Right atrium auricular region (tissue), 2 donors: ENCODE measurements around the gene DMRT1. TPM values are rescaled to one million over a fixed set of nuclear protein-coding genes. Genes with fewer than 3 reads are reported as not detected.

ENCODE experiments used
- DNase-seq: peaks from one replicate; pipeline ENCODE4 v3.0.0-alpha.2; 2019; ENCODE audit warnings: low spot score
- H3K27ac ChIP-seq, 2 donors: fragments of 200-600 bp; sonication (generic); 1 replicate in 1 of 2; 2 replicates in 1 of 2; pipeline ENCODE4 v1.5.1; 2016 to 2019
- H3K27me3 ChIP-seq, 2 donors: fragments of 200-600 bp; sonication (generic); one replicate each; pipeline versions ENCODE4 v1.5.1 to v1.6.0; 2017 to 2019
- H3K36me3 ChIP-seq: fragments of 200-600 bp; sonication (generic); one replicate; pipeline ENCODE4 v1.5.1; 2016
- H3K4me1 ChIP-seq, 2 donors: fragments of 200-600 bp; sonication (generic); one replicate each; pipeline versions ENCODE4 v1.5.1 to v1.6.0; 2017 to 2019
- H3K4me3 ChIP-seq, 2 donors: fragments of 200-600 bp; sonication (generic); 1 replicate in 1 of 2; 2 replicates in 1 of 2; pipeline ENCODE4 v1.5.1; 2017 to 2019; ENCODE audit warnings: mild to moderate bottlenecking in 1 of 2, moderate library complexity in 1 of 2
- H3K9me3 ChIP-seq, 2 donors: fragments of 200-600 bp; sonication (generic); one replicate each; pipeline ENCODE4 v1.5.1; 2019
- CTCF ChIP-seq, 2 donors: fragments of 200-600 bp; sonication (generic); IDR thresholded peaks; one replicate each; pipeline ENCODE4 v1.5.1; 2019; ENCODE audit warnings: antibody characterized with exemption in 2 of 2
- total RNA-seq, 2 donors: library from RNA; depleted of rRNA; stranded (reverse); fragments of >200 nt; gene quantifications; one replicate each; pipeline ENCODE4 v1.1.0, GENCODE V29; 2016

DMRT1 gene
- total RNA-seq, 2 donors from 2014 or later: not detected

DNA sequence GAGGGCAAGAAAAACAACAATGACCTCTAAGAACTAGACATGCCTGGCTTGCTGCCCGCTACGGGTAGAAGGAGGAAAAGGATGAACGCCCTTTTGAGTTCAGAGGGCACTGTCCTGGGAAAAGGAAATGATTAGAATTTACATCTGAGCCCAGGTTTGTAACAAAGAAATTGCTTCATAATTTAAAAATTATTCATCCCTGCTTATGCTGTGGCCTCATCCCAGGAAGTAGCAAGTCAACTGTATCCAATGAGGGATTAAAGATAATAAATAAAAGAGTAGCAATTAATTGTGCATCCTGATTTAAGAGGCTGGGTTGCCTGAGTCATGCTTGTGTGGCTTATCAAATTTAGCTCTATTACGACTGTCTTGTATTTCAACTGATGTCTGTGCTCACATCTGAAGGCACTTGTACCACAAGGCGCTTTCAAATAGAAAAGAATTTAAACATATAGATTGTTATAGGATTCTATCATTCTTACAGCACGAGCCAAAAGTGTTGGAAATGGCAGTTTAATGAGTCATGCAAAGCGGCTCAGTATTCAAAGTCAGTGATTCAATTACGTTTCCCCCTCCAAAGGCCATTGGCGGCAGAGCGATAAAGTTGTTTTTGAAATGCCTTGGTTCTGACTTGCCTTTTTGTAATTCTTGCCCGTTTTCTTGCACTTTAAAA lies 40.0 kb upstream of the DMRT1 start:
- no peaks in the 10 kb centered on the region for H3K27me3 ChIP-seq
- DNase-seq: no peak
- H3K36me3 ChIP-seq: no peaks in the 10 kb centered on the region
- no peaks in the 10 kb centered on the region for H3K9me3 ChIP-seq
- no peak overlapping the region for H3K27ac ChIP-seq
- no peak for TF ChIP-seq CTCF (IDR thresholded peaks at IDR 0.05)
- H3K4me3 ChIP-seq: no peak overlapping the region
- no peaks in the 10 kb centered on the region for H3K4me1 ChIP-seq

DNA sequence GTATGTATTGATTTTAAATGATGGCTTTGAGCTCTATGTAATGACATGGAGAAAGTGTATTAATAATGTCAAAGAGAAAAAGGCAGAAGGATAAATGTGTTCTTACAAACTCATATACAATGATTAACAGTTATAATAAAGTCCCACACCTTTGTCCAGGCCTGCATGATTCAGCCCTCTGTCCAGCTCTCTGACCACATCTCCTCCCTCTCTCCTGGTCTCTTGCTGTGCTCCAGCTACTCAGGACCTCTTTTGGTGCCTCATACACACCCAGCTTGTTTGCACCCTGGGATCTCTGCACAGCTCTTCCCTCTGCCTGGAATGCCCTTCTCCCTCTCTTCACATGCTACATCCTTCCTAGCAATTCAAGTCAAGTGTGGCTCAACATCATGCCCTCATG lies 37.5 kb upstream of the DMRT1 start:
- Histone ChIP-seq H3K36me3 (no peaks in the 10 kb centered on the region), H3K4me3 (no peak overlapping the region), H3K27ac (no peak overlapping the region), H3K4me1 (no peaks in the 10 kb centered on the region), H3K9me3 (no peaks in the 10 kb centered on the region), H3K27me3 (no peaks in the 10 kb centered on the region)
- TF ChIP-seq CTCF (IDR thresholded peaks at IDR 0.05): no peak
- no peak for DNase-seq

DNA sequence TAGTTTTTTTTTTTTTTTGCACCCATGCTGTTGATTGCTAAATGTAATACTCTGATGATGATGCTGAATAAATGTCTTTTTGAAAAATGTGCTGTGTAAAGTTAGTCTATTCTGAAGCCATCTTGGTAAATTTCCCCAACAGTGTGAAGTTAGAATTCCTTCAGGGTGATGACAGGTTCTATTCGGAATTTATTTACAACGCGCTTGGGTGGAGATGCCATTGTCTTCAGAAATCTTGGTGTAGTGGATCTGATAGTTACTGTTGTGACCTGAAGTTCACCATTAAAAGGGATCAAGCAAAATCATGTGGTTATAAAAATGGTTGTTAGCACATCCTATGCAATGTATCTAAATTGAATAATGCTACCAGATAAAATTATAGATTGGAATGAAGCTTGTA lies 36.3 kb upstream of the DMRT1 start:
- Histone ChIP-seq H3K36me3 (no peaks in the 10 kb centered on the region), H3K27me3 (no peaks in the 10 kb centered on the region), H3K9me3 (no peaks in the 10 kb centered on the region), H3K27ac (no peak overlapping the region), H3K4me3 (no peak overlapping the region), H3K4me1 (no peaks in the 10 kb centered on the region)
- TF ChIP-seq CTCF (IDR thresholded peaks at IDR 0.05): no peak
- DNase-seq: no peak

DNA sequence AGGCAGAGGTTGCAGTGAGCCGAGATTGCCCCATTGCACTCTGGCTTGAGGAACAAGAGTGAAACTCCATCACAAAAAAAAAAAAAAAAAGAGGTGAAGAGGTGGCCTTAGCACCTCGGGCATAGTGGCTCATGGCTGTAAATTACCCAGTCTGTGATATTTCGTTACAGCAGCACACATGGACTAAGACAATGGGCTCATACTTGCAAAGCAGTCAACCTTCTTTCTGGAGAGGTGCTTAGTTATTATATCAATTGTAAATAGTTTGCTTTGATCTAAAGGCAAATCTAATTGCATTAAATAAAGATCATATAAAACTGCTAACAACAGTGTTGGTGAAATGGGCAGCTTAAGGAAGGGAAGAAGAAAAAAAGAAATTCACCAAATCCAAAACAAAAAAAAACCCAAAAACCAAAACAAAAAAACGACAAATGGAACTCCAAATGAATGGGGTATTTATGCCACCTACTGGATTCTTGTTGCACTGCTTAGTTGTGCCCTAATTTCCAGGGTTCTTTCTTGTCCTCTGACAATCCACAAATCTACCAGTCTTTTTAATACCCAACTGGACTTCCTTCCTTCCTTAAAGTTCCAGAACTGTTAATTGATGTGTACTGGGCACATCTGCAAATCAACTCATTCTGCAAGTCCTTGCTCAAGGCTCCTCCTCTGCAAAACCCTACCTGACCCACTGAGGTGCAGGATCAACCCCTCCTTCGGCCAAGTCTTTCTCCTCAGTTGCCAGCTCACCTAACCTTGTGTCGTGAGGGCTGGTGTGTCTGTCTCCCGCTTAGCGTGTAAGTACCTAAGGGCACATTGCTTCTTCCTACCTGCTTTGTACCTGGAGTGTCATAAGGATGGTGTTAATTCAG lies 35.0 kb upstream of the DMRT1 start:
- Histone ChIP-seq H3K27me3 (no peaks in the 10 kb centered on the region), H3K27ac (no peak overlapping the region), H3K4me3 (no peak overlapping the region), H3K36me3 (no peaks in the 10 kb centered on the region), H3K4me1 (no peaks in the 10 kb centered on the region), H3K9me3 (no peaks in the 10 kb centered on the region)
- TF ChIP-seq CTCF (IDR thresholded peaks at IDR 0.05): peak; percentile 35 to 79
- no peak for DNase-seq

DNA sequence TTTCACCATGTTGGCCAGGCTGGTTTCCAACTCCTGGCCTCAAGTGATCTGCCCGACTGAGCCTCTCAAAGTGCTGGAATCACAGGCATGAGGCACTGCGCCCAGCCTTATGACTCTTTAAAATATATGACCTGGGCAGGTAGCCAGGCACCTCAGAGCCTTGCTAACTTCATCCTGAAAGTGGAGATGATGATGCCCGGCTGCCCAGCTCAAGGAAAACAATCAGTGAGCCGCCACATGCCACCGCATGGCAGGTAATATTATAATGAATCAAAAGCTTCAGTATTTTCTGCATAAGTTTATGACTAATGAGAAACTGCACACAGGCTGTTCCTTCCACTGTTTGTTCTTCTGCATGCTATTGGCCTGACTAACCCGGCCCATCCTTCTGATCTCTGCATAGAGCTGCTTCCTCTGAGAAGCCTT lies 30.4 kb upstream of the DMRT1 start:
- Histone ChIP-seq H3K4me1 (no peaks in the 10 kb centered on the region), H3K9me3 (no peaks in the 10 kb centered on the region), H3K27ac (no peak overlapping the region), H3K36me3 (no peaks in the 10 kb centered on the region), H3K4me3 (no peak overlapping the region), H3K27me3 (no peaks in the 10 kb centered on the region)
- no peak for DNase-seq
- TF ChIP-seq CTCF (IDR thresholded peaks at IDR 0.05): no peak
